HEK293 (cell line): ENCODE data around the gene SHISA6.

ENCODE experiments used
- CTCF ChIA-PET: fragments of 350-600 bp; formaldehyde crosslinking; extraction: SDS; loops from one replicate; lab custom pipeline; 2021; ENCODE audit warnings: antibody characterized with exemption; lab: Yijun Ruan, JAX
- POLR2A ChIA-PET: fragments of 300-600 bp; formaldehyde crosslinking; extraction: SDS; loops from one replicate; lab custom pipeline; 2020; ENCODE audit warnings: antibody characterized with exemption, inconsistent platforms; lab: Yijun Ruan, JAX
- H3K27ac ChIP-seq: fragments of 200-500 bp; sonication (Bioruptor generic); 2 replicates; pipeline ENCODE4 v1.5.1; 2014; ENCODE audit warnings: low read depth, low read length, control low read depth, inconsistent platforms; ENCODE audit errors: extremely low read depth
- H3K36me3 ChIP-seq, 2 experiments: fragments of 200-500 bp in 1 of 2; sonication (Bioruptor generic) in 1 of 2; 1 replicate in 1 of 2; 2 replicates in 1 of 2; pipeline ENCODE4 v1.5.1; 2014 to 2017; ENCODE audit warnings: inconsistent platforms in 2 of 2, low read length in 2 of 2; ENCODE audit not compliant: control insufficient read depth in 2 of 2, insufficient read depth in 1 of 2
- H3K4me1 ChIP-seq: fragments of 200-500 bp; sonication (Bioruptor generic); 2 replicates; pipeline ENCODE4 v1.5.1; 2014; ENCODE audit warnings: mild to moderate bottlenecking, low read length, inconsistent platforms; ENCODE audit not compliant: control insufficient read depth, insufficient read depth
- H3K4me3 ChIP-seq: 2 replicates; pipeline ENCODE4 v1.5.1; 2011; ENCODE audit warnings: low read depth, mild to moderate bottlenecking, control low read depth, low read length, moderate library complexity
- H3K9me3 ChIP-seq: fragments of 200-500 bp; sonication (Bioruptor generic); 2 replicates; pipeline ENCODE4 v1.5.1; 2014; ENCODE audit warnings: low read depth, low read length, inconsistent platforms; ENCODE audit not compliant: control insufficient read depth, insufficient read depth
- FEZF1 ChIP-seq: fragments of 450-650 bp; formaldehyde crosslinking; IDR thresholded peaks from 2 replicates; pipeline ENCODE4 v1.5.1; 2016; ENCODE audit warnings: missing biosample characterization, missing genetic modification characterization
- GLI2 ChIP-seq: fragments of 450-650 bp; formaldehyde crosslinking; IDR thresholded peaks from 2 replicates; pipeline ENCODE4; 2017; ENCODE audit warnings: missing biosample characterization, missing genetic modification characterization, low read depth, borderline replicate concordance
- GLIS2 ChIP-seq: fragments of 450-650 bp; formaldehyde crosslinking; IDR thresholded peaks from 2 replicates; pipeline ENCODE4 v1.5.1; 2016; ENCODE audit warnings: missing biosample characterization, missing genetic modification characterization
- HOXC10 ChIP-seq: sonication (generic); formaldehyde crosslinking; IDR thresholded peaks from 2 replicates; pipeline ENCODE4 v1.8.1; 2023; ENCODE audit warnings: mild to moderate bottlenecking, missing genetic modification reagents
- MEIS1 ChIP-seq: sonication (generic); formaldehyde crosslinking; IDR thresholded peaks from 2 replicates; pipeline ENCODE4 v1.8.1; 2022; ENCODE audit warnings: missing genetic modification reagents, mild to moderate bottlenecking, borderline replicate concordance
- OVOL3 ChIP-seq: fragments of 450-650 bp; formaldehyde crosslinking; IDR thresholded peaks from 2 replicates; pipeline ENCODE4 v1.5.1; 2016; ENCODE audit warnings: missing biosample characterization, missing genetic modification characterization
- SP2 ChIP-seq: fragments of 450-650 bp; formaldehyde crosslinking; IDR thresholded peaks from 2 replicates; pipeline ENCODE4 v1.5.1; 2016; ENCODE audit warnings: missing biosample characterization, missing genetic modification characterization
- ZNF140 ChIP-seq: fragments of 450-650 bp; formaldehyde crosslinking; IDR thresholded peaks from 2 replicates; pipeline ENCODE4 v1.5.1; 2016; ENCODE audit warnings: missing biosample characterization, missing genetic modification characterization
- ZNF146 ChIP-seq: fragments of 450-650 bp; formaldehyde crosslinking; IDR thresholded peaks from 2 replicates; pipeline ENCODE4 v1.5.1; 2016; ENCODE audit warnings: missing biosample characterization, missing genetic modification characterization
- ZNF174 ChIP-seq: fragments of 450-650 bp; formaldehyde crosslinking; IDR thresholded peaks from 2 replicates; pipeline ENCODE4 v1.5.0; 2017; ENCODE audit warnings: missing biosample characterization, mild to moderate bottlenecking, missing genetic modification characterization
- ZNF202 ChIP-seq: fragments of 450-650 bp; formaldehyde crosslinking; IDR thresholded peaks from 2 replicates; pipeline ENCODE4 v1.5.1; 2016; ENCODE audit warnings: missing biosample characterization, missing genetic modification characterization, borderline replicate concordance
- ZNF223 ChIP-seq: fragments of 450-650 bp; formaldehyde crosslinking; IDR thresholded peaks from 2 replicates; pipeline ENCODE4 v1.5.1; 2016; ENCODE audit warnings: missing biosample characterization, missing genetic modification characterization
- ZNF274 ChIP-seq, 2 experiments: fragments of 200-500 bp in 1 of 2; fragments of 450-650 bp in 1 of 2; sonication (Bioruptor generic) in 1 of 2; formaldehyde crosslinking in 1 of 2; IDR thresholded peaks; 2 replicates each; pipeline versions ENCODE4 v1.5.1 to v1.6.1; 2014 to 2016; ENCODE audit warnings: borderline replicate concordance in 1 of 2, inconsistent platforms in 1 of 2, low read length in 1 of 2, missing biosample characterization in 1 of 2, missing genetic modification characterization in 1 of 2
- ZNF335 ChIP-seq: fragments of 450-650 bp; formaldehyde crosslinking; conservative IDR thresholded peaks from 2 replicates; pipeline ENCODE4 v1.5.1; 2016; ENCODE audit warnings: missing biosample characterization, missing genetic modification characterization
- ZNF391 ChIP-seq: fragments of 450-650 bp; formaldehyde crosslinking; IDR thresholded peaks from 2 replicates; pipeline ENCODE4 v1.5.1; 2016; ENCODE audit warnings: low read depth, missing biosample characterization, missing genetic modification characterization, borderline replicate concordance
- ZNF416 ChIP-seq: fragments of 450-650 bp; formaldehyde crosslinking; IDR thresholded peaks from 2 replicates; pipeline ENCODE4 v1.5.1; 2016; ENCODE audit warnings: missing biosample characterization, missing genetic modification characterization
- ZNF501 ChIP-seq: fragments of 450-650 bp; formaldehyde crosslinking; IDR thresholded peaks from 2 replicates; pipeline ENCODE4 v1.5.1; 2016; ENCODE audit warnings: missing biosample characterization, missing genetic modification characterization
- ZNF510 ChIP-seq: fragments of 450-650 bp; formaldehyde crosslinking; IDR thresholded peaks from 2 replicates; pipeline ENCODE4 v1.5.1; 2018; ENCODE audit warnings: mild to moderate bottlenecking, missing genetic modification characterization, missing biosample characterization; ENCODE audit not compliant: insufficient replicate concordance
- ZNF701 ChIP-seq: fragments of 450-650 bp; formaldehyde crosslinking; IDR thresholded peaks from 2 replicates; pipeline ENCODE4 v1.5.1; 2016; ENCODE audit warnings: missing biosample characterization, missing genetic modification characterization
- ZNF768 ChIP-seq: fragments of 450-650 bp; formaldehyde crosslinking; IDR thresholded peaks from 2 replicates; pipeline ENCODE4 v1.5.1; 2018; ENCODE audit warnings: missing biosample characterization, mild to moderate bottlenecking, missing genetic modification characterization
- ZNF830 ChIP-seq: fragments of 450-650 bp; IDR thresholded peaks from 2 replicates; pipeline ENCODE4 v1.5.0; 2018; ENCODE audit warnings: missing biosample characterization, missing genetic modification characterization, low read depth, mild to moderate bottlenecking, moderate library complexity
- ZSCAN30 ChIP-seq: fragments of 450-650 bp; IDR thresholded peaks from 2 replicates; pipeline ENCODE4 v1.5.1; 2018; ENCODE audit warnings: missing biosample characterization, mild to moderate bottlenecking, missing genetic modification characterization, moderate library complexity
- TF ChIP-seq, protein P1 (sequence below): fragments of 450-650 bp; formaldehyde crosslinking; IDR thresholded peaks from 2 replicates; pipeline ENCODE4 v1.5.1; 2016; ENCODE audit warnings: missing biosample characterization, missing genetic modification characterization
- TF ChIP-seq, protein P2 (sequence below): fragments of 450-650 bp; formaldehyde crosslinking; IDR thresholded peaks from 2 replicates; pipeline ENCODE4 v1.5.0; 2017; ENCODE audit warnings: missing biosample characterization, missing genetic modification characterization, borderline replicate concordance
- TF ChIP-seq, protein P3 (sequence below): fragments of 450-650 bp; formaldehyde crosslinking; IDR thresholded peaks from 2 replicates; pipeline ENCODE4; 2016; ENCODE audit warnings: missing biosample characterization, missing genetic modification characterization
- TF ChIP-seq, protein P4 (sequence below): fragments of 450-650 bp; formaldehyde crosslinking; IDR thresholded peaks from 2 replicates; pipeline ENCODE4 v1.5.1; 2017; ENCODE audit warnings: missing biosample characterization, missing genetic modification characterization

The SHISA6 gene

DNA sequence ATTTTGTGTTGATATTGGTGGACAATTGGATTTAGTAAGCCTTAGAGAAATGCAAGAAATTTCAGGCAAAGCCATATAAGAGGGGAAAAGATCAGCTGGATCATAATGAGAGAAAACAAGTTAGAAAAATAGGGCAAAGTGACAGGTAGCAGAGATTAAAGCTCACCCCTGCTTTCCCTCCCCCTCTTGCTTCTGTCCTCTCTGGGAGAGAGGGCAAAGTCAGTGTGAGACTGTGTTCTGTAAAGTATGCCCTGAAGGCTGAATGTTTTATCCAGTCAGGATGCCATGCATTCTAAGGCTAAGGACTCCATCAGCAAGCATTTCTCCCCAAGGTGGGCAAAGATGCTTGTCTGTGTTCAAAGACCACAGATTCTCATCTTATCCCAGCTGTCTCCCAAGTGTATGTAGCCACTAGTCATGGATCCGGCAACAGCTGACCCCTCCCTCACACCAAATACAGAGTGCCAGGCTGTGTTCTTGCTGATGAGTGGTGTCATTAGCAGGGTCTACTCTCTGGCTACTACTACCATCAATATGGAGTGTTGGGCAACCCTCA is 221.1 kb downstream of the SHISA6 start:
- ChIA-PET CTCF (no interaction called here), POLR2A (no interaction called here)
- Histone ChIP-seq H3K9me3 (no peaks in the 10 kb centered on the region), H3K36me3 (no peaks in the 10 kb centered on the region), H3K27ac (no peak overlapping the region), H3K4me3 (no peak overlapping the region), H3K4me1 (no peaks in the 10 kb centered on the region)
- TF ChIP-seq ZNF768 (tag by site-specific recombination) (no peak), OVOL3 (tag by site-specific recombination) (no peak), ZNF274 (IDR thresholded peaks at IDR 0.05; ENCODE audit: low read length) (no peak), ZNF274 (tag by site-specific recombination; IDR thresholded peaks at IDR 0.05; ENCODE audit: borderline replicate concordance) (no peak), ZNF416 (no peak), ZSCAN30 (no peak), ZNF830 (tag by site-specific recombination) (no peak), SP2 (tag by site-specific recombination) (no peak), MEIS1 (no peak), ZNF202 (tag by site-specific recombination) (no peak), ZNF335 (tag by site-specific recombination) (no peak)
- TF ChIP-seq, protein P1, sequence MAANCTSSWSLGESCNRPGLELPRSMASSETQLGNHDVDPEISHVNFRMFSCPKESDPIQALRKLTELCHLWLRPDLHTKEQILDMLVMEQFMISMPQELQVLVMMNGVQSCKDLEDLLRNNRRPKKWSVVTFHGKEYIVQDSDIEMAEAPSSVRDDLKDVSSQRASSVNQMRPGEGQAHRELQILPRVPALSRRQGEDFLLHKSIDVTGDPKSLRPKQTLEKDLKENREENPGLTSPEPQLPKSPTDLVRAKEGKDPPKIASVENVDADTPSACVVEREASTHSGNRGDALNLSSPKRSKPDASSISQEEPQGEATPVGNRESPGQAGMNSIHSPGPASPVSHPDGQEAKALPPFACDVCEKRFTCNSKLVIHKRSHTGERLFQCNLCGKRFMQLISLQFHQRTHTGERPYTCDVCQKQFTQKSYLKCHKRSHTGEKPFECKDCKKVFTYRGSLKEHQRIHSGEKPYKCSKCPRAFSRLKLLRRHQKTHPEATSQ: no peak
- TF ChIP-seq, protein P2, sequence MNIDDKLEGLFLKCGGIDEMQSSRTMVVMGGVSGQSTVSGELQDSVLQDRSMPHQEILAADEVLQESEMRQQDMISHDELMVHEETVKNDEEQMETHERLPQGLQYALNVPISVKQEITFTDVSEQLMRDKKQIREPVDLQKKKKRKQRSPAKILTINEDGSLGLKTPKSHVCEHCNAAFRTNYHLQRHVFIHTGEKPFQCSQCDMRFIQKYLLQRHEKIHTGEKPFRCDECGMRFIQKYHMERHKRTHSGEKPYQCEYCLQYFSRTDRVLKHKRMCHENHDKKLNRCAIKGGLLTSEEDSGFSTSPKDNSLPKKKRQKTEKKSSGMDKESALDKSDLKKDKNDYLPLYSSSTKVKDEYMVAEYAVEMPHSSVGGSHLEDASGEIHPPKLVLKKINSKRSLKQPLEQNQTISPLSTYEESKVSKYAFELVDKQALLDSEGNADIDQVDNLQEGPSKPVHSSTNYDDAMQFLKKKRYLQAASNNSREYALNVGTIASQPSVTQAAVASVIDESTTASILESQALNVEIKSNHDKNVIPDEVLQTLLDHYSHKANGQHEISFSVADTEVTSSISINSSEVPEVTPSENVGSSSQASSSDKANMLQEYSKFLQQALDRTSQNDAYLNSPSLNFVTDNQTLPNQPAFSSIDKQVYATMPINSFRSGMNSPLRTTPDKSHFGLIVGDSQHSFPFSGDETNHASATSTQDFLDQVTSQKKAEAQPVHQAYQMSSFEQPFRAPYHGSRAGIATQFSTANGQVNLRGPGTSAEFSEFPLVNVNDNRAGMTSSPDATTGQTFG: no peak
- TF ChIP-seq, protein P3, sequence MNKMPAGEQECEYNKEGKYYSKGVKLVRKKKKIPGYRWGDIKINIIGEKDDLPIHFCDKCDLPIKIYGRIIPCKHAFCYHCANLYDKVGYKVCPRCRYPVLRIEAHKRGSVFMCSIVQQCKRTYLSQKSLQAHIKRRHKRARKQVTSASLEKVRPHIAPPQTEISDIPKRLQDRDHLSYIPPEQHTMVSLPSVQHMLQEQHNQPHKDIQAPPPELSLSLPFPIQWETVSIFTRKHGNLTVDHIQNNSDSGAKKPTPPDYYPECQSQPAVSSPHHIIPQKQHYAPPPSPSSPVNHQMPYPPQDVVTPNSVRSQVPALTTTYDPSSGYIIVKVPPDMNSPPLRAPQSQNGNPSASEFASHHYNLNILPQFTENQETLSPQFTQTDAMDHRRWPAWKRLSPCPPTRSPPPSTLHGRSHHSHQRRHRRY (tag by site-specific recombination): no peak
- TF ChIP-seq, protein P4, sequence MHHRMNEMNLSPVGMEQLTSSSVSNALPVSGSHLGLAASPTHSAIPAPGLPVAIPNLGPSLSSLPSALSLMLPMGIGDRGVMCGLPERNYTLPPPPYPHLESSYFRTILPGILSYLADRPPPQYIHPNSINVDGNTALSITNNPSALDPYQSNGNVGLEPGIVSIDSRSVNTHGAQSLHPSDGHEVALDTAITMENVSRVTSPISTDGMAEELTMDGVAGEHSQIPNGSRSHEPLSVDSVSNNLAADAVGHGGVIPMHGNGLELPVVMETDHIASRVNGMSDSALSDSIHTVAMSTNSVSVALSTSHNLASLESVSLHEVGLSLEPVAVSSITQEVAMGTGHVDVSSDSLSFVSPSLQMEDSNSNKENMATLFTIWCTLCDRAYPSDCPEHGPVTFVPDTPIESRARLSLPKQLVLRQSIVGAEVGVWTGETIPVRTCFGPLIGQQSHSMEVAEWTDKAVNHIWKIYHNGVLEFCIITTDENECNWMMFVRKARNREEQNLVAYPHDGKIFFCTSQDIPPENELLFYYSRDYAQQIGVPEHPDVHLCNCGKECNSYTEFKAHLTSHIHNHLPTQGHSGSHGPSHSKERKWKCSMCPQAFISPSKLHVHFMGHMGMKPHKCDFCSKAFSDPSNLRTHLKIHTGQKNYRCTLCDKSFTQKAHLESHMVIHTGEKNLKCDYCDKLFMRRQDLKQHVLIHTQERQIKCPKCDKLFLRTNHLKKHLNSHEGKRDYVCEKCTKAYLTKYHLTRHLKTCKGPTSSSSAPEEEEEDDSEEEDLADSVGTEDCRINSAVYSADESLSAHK (tag by site-specific recombination): no peak

DNA sequence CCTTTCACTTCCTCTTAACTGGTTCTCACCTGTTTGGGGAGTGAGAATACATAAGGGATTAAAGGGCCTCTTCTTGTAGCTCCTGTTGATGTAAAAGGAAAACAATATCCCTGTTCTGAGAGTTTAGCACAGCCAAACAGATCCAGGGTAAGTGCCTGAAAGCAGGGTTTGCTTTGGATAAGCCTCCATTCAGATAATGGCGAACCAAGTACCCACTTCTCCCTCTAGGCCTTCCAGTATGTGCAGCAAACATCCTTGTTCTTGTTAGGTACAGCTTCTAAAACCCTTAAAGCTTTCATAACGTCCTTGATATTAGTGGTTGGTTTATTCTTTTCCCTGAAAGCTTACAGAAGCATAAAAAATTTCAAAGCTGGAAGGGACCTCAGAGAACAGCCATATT is 226.6 kb downstream of the SHISA6 start:
- H3K9me3 ChIP-seq: no peaks in the 10 kb centered on the region
- POLR2A ChIA-PET: no interaction called here
- no peaks in the 10 kb centered on the region for H3K36me3 ChIP-seq
- CTCF ChIA-PET: interaction anchor here (0.6 kb wide), 1 partner anchor 133 kb away, joined by 5 read pairs; no protein-coding TSS in a partner anchor
- H3K4me1 ChIP-seq: no peaks in the 10 kb centered on the region
- no peak overlapping the region for H3K4me3 ChIP-seq
- H3K27ac ChIP-seq: no peak overlapping the region
- TF ChIP-seq ZNF202 (tag by site-specific recombination) (no peak), ZNF701 (no peak), ZNF146 (tag by site-specific recombination) (no peak), FEZF1 (tag by site-specific recombination) (no peak), ZNF501 (tag by site-specific recombination) (no peak), MEIS1 (no peak), ZNF391 (tag by site-specific recombination) (no peak), ZNF510 (tag by site-specific recombination) (no peak), ZNF174 (tag by site-specific recombination) (no peak), ZNF223 (tag by site-specific recombination) (no peak), HOXC10 (CRISPR knock-in tag) (no peak), GLIS2 (no peak), GLI2 (no peak), ZNF140 (tag by site-specific recombination) (no peak)
- TF ChIP-seq, protein P2: no peak
